Measurements from ENCODE around the gene TEX29. TPM values are rescaled to one million over a fixed set of nuclear protein-coding genes. Genes with fewer than 3 reads are reported as not detected.

The TEX29 gene
- total RNA-seq, 3 donors from 2014 or later: 0.64 TPM; not detected in 2

DNA sequence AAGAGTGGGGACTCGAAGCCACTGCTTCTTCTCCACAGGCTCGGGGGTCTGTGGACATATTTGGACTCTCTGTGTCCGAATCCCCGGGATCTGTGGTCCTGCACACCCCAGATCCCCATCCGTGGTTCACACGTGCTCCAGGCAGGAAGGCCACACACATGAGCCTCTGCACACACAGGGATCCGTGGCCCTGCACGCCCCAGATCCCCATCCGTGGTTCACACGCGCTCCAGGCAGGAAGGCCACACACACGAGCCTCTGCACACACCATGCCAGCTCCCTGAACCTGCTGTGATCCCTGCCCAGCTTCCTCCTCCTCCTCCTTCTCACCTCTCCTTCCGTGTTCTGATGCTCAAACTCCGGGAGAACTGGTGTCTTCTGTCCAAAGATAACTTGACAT lies 3.1 kb downstream of the TEX29 start:
- no peaks in the 10 kb centered on the region for H3K36me3 ChIP-seq
- H3K4me3 ChIP-seq: no peak overlapping the region
- DNase-seq (ENCODE audit: low spot score in 2 of 2): no peak
- no peaks in the 10 kb centered on the region for H3K9me3 ChIP-seq
- H3K27ac ChIP-seq: no peak overlapping the region
- intact Hi-C loops (cut with DNase I; ENCODE audit: low total_unique reads): no loop called here
- TF ChIP-seq, protein P1, sequence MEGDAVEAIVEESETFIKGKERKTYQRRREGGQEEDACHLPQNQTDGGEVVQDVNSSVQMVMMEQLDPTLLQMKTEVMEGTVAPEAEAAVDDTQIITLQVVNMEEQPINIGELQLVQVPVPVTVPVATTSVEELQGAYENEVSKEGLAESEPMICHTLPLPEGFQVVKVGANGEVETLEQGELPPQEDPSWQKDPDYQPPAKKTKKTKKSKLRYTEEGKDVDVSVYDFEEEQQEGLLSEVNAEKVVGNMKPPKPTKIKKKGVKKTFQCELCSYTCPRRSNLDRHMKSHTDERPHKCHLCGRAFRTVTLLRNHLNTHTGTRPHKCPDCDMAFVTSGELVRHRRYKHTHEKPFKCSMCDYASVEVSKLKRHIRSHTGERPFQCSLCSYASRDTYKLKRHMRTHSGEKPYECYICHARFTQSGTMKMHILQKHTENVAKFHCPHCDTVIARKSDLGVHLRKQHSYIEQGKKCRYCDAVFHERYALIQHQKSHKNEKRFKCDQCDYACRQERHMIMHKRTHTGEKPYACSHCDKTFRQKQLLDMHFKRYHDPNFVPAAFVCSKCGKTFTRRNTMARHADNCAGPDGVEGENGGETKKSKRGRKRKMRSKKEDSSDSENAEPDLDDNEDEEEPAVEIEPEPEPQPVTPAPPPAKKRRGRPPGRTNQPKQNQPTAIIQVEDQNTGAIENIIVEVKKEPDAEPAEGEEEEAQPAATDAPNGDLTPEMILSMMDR (IDR thresholded peaks at IDR 0.05): no peak
- TF ChIP-seq POLR2AphosphoS5 (IDR thresholded peaks at IDR 0.05) (no peak), POLR2A (IDR thresholded peaks at IDR 0.05) (no peak)
- H3K4me1 ChIP-seq: no peaks in the 10 kb centered on the region
- H3K27me3 ChIP-seq: no peaks in the 10 kb centered on the region

DNA sequence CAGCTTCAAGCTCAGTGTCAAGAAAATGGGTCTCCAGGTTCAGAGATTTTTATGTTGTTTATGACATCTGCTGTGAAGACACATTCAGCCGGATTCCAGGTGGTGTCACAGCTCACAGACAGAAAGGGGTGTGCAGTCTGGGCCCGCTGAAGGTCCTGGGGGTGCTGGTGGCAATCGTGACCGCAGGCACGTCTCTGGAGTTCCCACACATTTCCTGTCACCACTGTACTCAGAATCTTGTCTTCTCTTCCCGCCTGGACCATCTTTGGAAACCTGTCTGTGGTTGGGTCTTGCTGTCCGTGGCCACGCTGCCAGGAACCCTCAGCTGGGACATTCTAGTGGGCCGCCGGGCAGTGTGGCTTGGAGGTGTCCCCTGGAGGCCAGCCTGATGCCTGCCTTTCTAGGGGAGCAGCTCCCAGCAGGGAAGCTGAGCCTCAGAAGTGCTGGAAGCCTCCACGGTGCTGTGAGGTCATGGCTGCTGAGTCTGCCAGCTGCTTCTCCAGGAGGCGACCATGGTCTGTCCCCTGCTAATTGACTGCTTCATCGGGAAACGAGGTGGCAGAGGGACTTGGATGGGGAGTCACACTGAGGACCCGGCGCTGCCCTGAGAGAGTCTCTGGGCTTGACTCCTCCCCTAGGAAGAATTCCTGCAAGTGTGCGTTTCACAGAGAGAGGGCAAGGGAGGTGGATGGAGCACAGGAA lies 3.7 kb downstream of the TEX29 start:
- no peak for DNase-seq (ENCODE audit: low spot score in 2 of 2)
- H3K27ac ChIP-seq: no peak overlapping the region

GRCh38 chr13:111324736-111325135 lies 4.3 kb downstream of the TEX29 start:
- intact Hi-C loops (cut with DNase I; ENCODE audit: low total_unique reads): no loop called here
- H3K4me3 ChIP-seq: no peak overlapping the region
- no peak for DNase-seq (ENCODE audit: low spot score in 2 of 2)
- TF ChIP-seq POLR2AphosphoS5 (IDR thresholded peaks at IDR 0.05) (no peak), POLR2A (IDR thresholded peaks at IDR 0.05) (no peak)
- TF ChIP-seq, protein P1 (IDR thresholded peaks at IDR 0.05): no peak
- H3K9me3 ChIP-seq: no peaks in the 10 kb centered on the region
- no peaks in the 10 kb centered on the region for H3K4me1 ChIP-seq
- no peak overlapping the region for H3K27ac ChIP-seq
- no peaks in the 10 kb centered on the region for H3K27me3 ChIP-seq
- no peaks in the 10 kb centered on the region for H3K36me3 ChIP-seq

More for the DNA sequence above, 3.7 kb downstream of the TEX29 start:
- H3K9me3 ChIP-seq: no peaks in the 10 kb centered on the region
- no peak overlapping the region for H3K4me3 ChIP-seq
- H3K36me3 ChIP-seq: no peaks in the 10 kb centered on the region
- no peaks in the 10 kb centered on the region for H3K27me3 ChIP-seq
- no peak for TF ChIP-seq POLR2A (IDR thresholded peaks at IDR 0.05)
- TF ChIP-seq, protein P1 (IDR thresholded peaks at IDR 0.05): no peak
- TF ChIP-seq POLR2AphosphoS5 (IDR thresholded peaks at IDR 0.05): no peak
- intact Hi-C loops (cut with DNase I; ENCODE audit: low total_unique reads): no loop called here
- H3K4me1 ChIP-seq: no peaks in the 10 kb centered on the region

DNA sequence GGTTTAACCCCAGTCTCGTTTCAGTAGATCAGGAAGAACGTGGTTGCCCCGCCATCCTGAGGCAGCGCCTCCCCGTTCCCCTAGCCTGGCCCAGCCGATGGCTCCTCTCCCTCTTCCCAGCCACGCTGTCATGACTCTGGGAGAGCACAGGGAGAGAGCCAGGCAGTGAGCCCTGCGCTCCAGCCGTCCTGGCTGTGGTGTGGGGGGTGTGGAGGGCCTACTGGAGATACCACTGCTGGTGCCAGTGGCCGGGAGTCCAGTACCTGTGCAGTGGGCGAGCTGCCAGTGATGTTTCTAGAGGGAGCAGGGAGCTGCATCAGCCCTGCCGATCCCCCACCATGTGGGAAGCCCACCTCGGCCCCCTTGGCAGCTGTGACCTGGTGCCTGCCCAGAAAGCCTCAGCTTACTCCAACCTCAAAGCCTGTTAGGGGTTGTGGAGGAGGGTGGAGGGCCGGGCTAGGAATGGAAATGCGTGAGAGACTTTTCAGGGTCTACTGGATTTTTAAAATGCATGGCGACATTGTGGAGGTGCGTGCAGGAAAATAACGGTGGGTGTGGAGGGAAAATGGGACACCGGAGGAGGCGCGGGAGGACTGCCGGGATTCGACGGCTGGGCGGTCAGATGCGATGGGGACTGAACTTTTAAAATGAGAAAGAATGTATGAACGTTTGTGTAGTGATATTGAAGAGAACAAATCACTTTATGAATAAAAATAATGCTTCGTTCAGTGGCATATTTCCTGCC lies 4.9 kb downstream of the TEX29 start:
- Histone ChIP-seq H3K9me3 (no peaks in the 10 kb centered on the region), H3K27ac (no peak overlapping the region), H3K27me3 (no peaks in the 10 kb centered on the region), H3K4me1 (no peaks in the 10 kb centered on the region), H3K36me3 (no peaks in the 10 kb centered on the region), H3K4me3 (no peak overlapping the region)
- intact Hi-C loops (cut with DNase I; ENCODE audit: low total_unique reads): no loop called here
- TF ChIP-seq, protein P1 (IDR thresholded peaks at IDR 0.05): no peak
- no peak for TF ChIP-seq POLR2AphosphoS5 (IDR thresholded peaks at IDR 0.05)
- TF ChIP-seq POLR2A (IDR thresholded peaks at IDR 0.05): no peak
- DNase-seq (ENCODE audit: low spot score in 2 of 2): no peak

- H3K27me3 ChIP-seq: no peaks in the 10 kb centered on the region
- intact Hi-C loops (cut with DNase I; ENCODE audit: low total_unique reads): no loop called here
Observed at GRCh38 chr13:111325941-111326620, 5.6 kb downstream of the TEX29 start.

More at GRCh38 chr13:111325941-111326620, 5.6 kb downstream of the TEX29 start:
- no peaks in the 10 kb centered on the region for H3K4me1 ChIP-seq
- no peaks in the 10 kb centered on the region for H3K36me3 ChIP-seq
- H3K4me3 ChIP-seq: no peak overlapping the region
- no peak for TF ChIP-seq POLR2AphosphoS5 (IDR thresholded peaks at IDR 0.05)
- TF ChIP-seq, protein P1 (IDR thresholded peaks at IDR 0.05): no peak
- TF ChIP-seq POLR2A (IDR thresholded peaks at IDR 0.05): no peak
- DNase-seq (ENCODE audit: low spot score in 2 of 2): no peak
- no peak overlapping the region for H3K27ac ChIP-seq
- no peaks in the 10 kb centered on the region for H3K9me3 ChIP-seq
